HepG2 (cell line): ENCODE measurements around the gene PODN. TPM values are rescaled to one million over a fixed set of nuclear protein-coding genes. Genes with fewer than 3 reads are reported as not detected.

Experiments used
- ADNP ChIP-seq: sonication (generic); formaldehyde crosslinking; IDR thresholded peaks from 2 replicates; pipeline ENCODE4 v1.4.0; 2020; ENCODE audit warnings: missing genetic modification reagents
- BRD4 ChIP-seq: sonication (generic); formaldehyde crosslinking; IDR thresholded peaks from 2 replicates; pipeline ENCODE4 v1.4.0; 2020; ENCODE audit warnings: missing genetic modification reagents
- DPF2 ChIP-seq: sonication (generic); formaldehyde crosslinking; IDR thresholded peaks from 2 replicates; pipeline ENCODE4 v1.4.0; 2020; ENCODE audit warnings: mild to moderate bottlenecking, low read depth, missing genetic modification reagents, borderline replicate concordance
- ELF3 ChIP-seq: IDR thresholded peaks from 2 replicates; pipeline ENCODE4 v1.6.1; 2016; ENCODE audit warnings: missing genetic modification reagents, missing compliant biosample characterization
- FOXA1 ChIP-seq, 2 experiments: fragments of 450-650 bp in 1 of 2; sonication (generic) in 1 of 2; formaldehyde crosslinking in 1 of 2; IDR thresholded peaks; 2 replicates each; pipeline versions ENCODE4 v1.4.0 to v1.6.1; 2016 to 2020; ENCODE audit warnings: missing genetic modification reagents in 1 of 2
- HNF4G ChIP-seq, 2 experiments: sonication (generic) in 1 of 2; formaldehyde crosslinking in 1 of 2; IDR thresholded peaks; 2 replicates each; pipeline versions ENCODE4 v1.4.0 to v1.6.1; 2011 to 2020; ENCODE audit warnings: borderline replicate concordance in 2 of 2, low read depth in 2 of 2, mild to moderate bottlenecking in 2 of 2, low read length in 1 of 2, missing genetic modification reagents in 1 of 2, moderate library complexity in 1 of 2
- KAT8 ChIP-seq: IDR thresholded peaks from 2 replicates; pipeline ENCODE4 v1.6.1; 2016; ENCODE audit warnings: missing genetic modification reagents, missing compliant biosample characterization
- NCOR1 ChIP-seq: fragments of 200-600 bp; sonication (generic); IDR thresholded peaks from 2 replicates; pipeline ENCODE4 v1.7.0; 2017; ENCODE audit warnings: antibody characterized with exemption, low read length, borderline replicate concordance
- NFRKB ChIP-seq: fragments of 450-650 bp; IDR thresholded peaks from 2 replicates; pipeline ENCODE4 v1.6.1; 2017
- NR2F6 ChIP-seq, 2 experiments: IDR thresholded peaks; 2 replicates each; pipeline ENCODE4 v1.6.1; 2016; ENCODE audit warnings: antibody characterized with exemption in 1 of 2, mild to moderate bottlenecking in 1 of 2
- POLR2A ChIP-seq, 2 experiments: IDR thresholded peaks; 2 replicates each; pipeline ENCODE4 v1.6.1; 2011; ENCODE audit warnings: low read depth in 2 of 2, low read length in 2 of 2, mild to moderate bottlenecking in 1 of 2, moderate library complexity in 1 of 2; ENCODE audit not compliant: insufficient read depth in 1 of 2
- RNF2 ChIP-seq: fragments of 450-650 bp; conservative IDR thresholded peaks from 2 replicates; pipeline ENCODE4 v1.6.1; 2016; ENCODE audit warnings: low read depth
- SNAPC2 ChIP-seq: sonication (generic); formaldehyde crosslinking; IDR thresholded peaks from 2 replicates; pipeline ENCODE4 v1.8.1; 2022; ENCODE audit warnings: mild to moderate bottlenecking, missing genetic modification reagents
- YEATS2 ChIP-seq: sonication (generic); formaldehyde crosslinking; IDR thresholded peaks from 2 replicates; pipeline ENCODE4 v1.4.0; 2020; ENCODE audit warnings: missing genetic modification reagents, borderline replicate concordance
- YY1 ChIP-seq: IDR thresholded peaks from 2 replicates; pipeline ENCODE4 v1.6.1; 2011; ENCODE audit warnings: low read length, low read depth, moderate library complexity, mild to moderate bottlenecking; ENCODE audit not compliant: insufficient read depth, insufficient replicate concordance
- ZC3H13 ChIP-seq: sonication (generic); formaldehyde crosslinking; IDR thresholded peaks from 2 replicates; pipeline ENCODE4 v1.8.1; 2023; ENCODE audit warnings: mild to moderate bottlenecking, missing genetic modification reagents, moderate library complexity
- ZNF160 ChIP-seq: sonication (generic); formaldehyde crosslinking; IDR thresholded peaks from 2 replicates; pipeline ENCODE4 v1.8.0; 2022; ENCODE audit warnings: mild to moderate bottlenecking, inconsistent platforms, missing genetic modification reagents
- ZNF543 ChIP-seq: sonication (generic); formaldehyde crosslinking; IDR thresholded peaks from 2 replicates; pipeline ENCODE4 v1.4.0; 2020; ENCODE audit warnings: mild to moderate bottlenecking, missing genetic modification reagents
- ZNF547 ChIP-seq: sonication (generic); formaldehyde crosslinking; IDR thresholded peaks from 2 replicates; pipeline ENCODE4 v1.5.1; 2020; ENCODE audit warnings: mild to moderate bottlenecking, missing genetic modification reagents
- ZNF569 ChIP-seq: sonication (generic); formaldehyde crosslinking; IDR thresholded peaks from 2 replicates; pipeline ENCODE4 v1.5.0; 2020; ENCODE audit warnings: mild to moderate bottlenecking, missing genetic modification reagents, moderate library complexity, borderline replicate concordance
- ZNF644 ChIP-seq: IDR thresholded peaks from 2 replicates; pipeline ENCODE4 v1.6.1; 2016; ENCODE audit warnings: low read depth
- ZNF772 ChIP-seq: sonication (generic); formaldehyde crosslinking; IDR thresholded peaks from 2 replicates; pipeline ENCODE4 v1.5.0; 2020; ENCODE audit warnings: mild to moderate bottlenecking, missing genetic modification reagents
- ZSCAN25 ChIP-seq: sonication (generic); formaldehyde crosslinking; IDR thresholded peaks from 2 replicates; pipeline ENCODE4 v1.8.0; 2022; ENCODE audit warnings: mild to moderate bottlenecking, missing genetic modification reagents
- polyA plus RNA-seq, 8 experiments: library from polyadenylated mRNA; depleted of rRNA in 3 of 8; stranded (reverse) in 7 of 8; unstranded in 1 of 8; fragments of >200 nt; fragmentation: Illumina TruSeq in 4 of 8; extraction: Trizol in 4 of 8; gene quantifications; 2 replicates each; pipeline versions ENCODE4 v1.2.1 to v1.2.3, GENCODE V29; 2011 to 2016; ENCODE audit warnings: low read depth in 4 of 8, missing spikeins in 1 of 8, mixed read lengths in 1 of 8; ENCODE audit not compliant: insufficient read depth in 1 of 8
- total RNA-seq, 5 experiments: library from RNA; depleted of rRNA; stranded (reverse); fragments of >200 nt; fragmentation: Illumina TruSeq; extraction: Trizol; gene quantifications; 2 replicates each; pipeline ENCODE4 v1.2.3, GENCODE V29; 2016; ENCODE audit warnings: low read depth in 1 of 5
- TF ChIP-seq, protein P1 (sequence below): sonication (generic); formaldehyde crosslinking; IDR thresholded peaks from 2 replicates; pipeline ENCODE4 v1.5.0; 2020; ENCODE audit warnings: missing genetic modification reagents, mild to moderate bottlenecking, borderline replicate concordance
- TF ChIP-seq, protein P2 (sequence below): IDR thresholded peaks from 2 replicates; pipeline ENCODE4 v1.6.1; 2016; ENCODE audit warnings: low read depth
- TF ChIP-seq, protein P3 (sequence below): sonication (generic); formaldehyde crosslinking; IDR thresholded peaks from 2 replicates; pipeline ENCODE4 v1.9.0; 2022; ENCODE audit warnings: low read depth, missing genetic modification reagents
- TF ChIP-seq, protein P4 (sequence below): sonication (generic); formaldehyde crosslinking; IDR thresholded peaks from 2 replicates; pipeline ENCODE4 v1.8.0; 2022; ENCODE audit warnings: missing genetic modification reagents, low read depth, mild to moderate bottlenecking, borderline replicate concordance

Gene PODN
- total and polyA plus RNA-seq, 2 of the 13 experiments (the other 11 are each of a cell fraction or from before 2014, with no cell fraction given): 0.13 TPM; not detected in 1

DNA sequence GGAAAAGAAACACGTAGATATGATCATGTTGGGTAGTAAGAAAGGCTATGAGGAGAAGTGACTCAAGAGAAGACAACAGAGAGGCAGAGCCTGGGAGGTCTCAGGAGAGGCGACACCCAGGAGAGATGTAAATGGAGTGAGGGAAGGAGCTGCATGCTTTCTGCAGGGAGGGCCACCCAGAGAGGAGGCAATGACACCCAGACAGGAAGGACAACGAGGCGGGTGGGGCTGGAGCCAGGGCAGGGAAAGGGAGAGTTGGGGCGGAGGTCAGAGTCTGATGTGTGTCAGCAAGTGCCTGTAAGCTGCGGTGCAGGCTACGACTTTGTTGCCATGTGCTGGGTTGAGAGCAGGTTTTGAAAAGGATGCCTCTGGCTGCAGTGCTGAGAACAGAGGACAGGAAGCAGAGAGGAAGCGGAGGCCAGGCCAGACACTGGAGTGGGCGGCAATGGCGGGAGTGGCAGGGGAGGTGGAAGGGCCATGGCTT is 49.1 kb downstream of the PODN start (continued):
- TF ChIP-seq, protein P1, sequence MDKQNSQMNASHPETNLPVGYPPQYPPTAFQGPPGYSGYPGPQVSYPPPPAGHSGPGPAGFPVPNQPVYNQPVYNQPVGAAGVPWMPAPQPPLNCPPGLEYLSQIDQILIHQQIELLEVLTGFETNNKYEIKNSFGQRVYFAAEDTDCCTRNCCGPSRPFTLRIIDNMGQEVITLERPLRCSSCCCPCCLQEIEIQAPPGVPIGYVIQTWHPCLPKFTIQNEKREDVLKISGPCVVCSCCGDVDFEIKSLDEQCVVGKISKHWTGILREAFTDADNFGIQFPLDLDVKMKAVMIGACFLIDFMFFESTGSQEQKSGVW (CRISPR knock-in tag): no peak
- no peak for TF ChIP-seq ZNF547 (CRISPR knock-in tag)
- TF ChIP-seq, protein P2, sequence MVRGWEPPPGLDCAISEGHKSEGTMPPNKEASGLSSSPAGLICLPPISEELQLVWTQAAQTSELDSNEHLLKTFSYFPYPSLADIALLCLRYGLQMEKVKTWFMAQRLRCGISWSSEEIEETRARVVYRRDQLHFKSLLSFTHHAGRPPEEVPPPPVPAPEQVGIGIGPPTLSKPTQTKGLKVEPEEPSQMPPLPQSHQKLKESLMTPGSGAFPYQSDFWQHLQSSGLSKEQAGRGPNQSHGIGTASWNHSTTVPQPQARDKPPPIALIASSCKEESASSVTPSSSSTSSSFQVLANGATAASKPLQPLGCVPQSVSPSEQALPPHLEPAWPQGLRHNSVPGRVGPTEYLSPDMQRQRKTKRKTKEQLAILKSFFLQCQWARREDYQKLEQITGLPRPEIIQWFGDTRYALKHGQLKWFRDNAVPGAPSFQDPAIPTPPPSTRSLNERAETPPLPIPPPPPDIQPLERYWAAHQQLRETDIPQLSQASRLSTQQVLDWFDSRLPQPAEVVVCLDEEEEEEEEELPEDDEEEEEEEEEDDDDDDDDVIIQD (CRISPR knock-in tag): peak; percentile 64; the same call in 1 of the 2 replicates
- peak; percentile 65 for TF ChIP-seq YY1
- TF ChIP-seq BRD4 (CRISPR knock-in tag): no peak
- TF ChIP-seq POLR2A (IDR thresholded peaks at IDR 0.05; ENCODE audit: insufficient read depth in 1 of 2, low read depth in 2 of 2, low read length in 2 of 2): peak in 1 of 2 experiments; percentile 46; a peak in 1 of 4 replicates
- no peak for TF ChIP-seq ADNP (CRISPR knock-in tag)
- TF ChIP-seq, protein P3, sequence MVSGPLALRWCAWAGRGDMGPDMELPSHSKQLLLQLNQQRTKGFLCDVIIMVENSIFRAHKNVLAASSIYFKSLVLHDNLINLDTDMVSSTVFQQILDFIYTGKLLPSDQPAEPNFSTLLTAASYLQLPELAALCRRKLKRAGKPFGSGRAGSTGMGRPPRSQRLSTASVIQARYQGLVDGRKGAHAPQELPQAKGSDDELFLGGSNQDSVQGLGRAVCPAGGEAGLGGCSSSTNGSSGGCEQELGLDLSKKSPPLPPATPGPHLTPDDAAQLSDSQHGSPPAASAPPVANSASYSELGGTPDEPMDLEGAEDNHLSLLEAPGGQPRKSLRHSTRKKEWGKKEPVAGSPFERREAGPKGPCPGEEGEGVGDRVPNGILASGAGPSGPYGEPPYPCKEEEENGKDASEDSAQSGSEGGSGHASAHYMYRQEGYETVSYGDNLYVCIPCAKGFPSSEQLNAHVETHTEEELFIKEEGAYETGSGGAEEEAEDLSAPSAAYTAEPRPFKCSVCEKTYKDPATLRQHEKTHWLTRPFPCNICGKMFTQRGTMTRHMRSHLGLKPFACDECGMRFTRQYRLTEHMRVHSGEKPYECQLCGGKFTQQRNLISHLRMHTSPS (CRISPR knock-in tag): peak; percentile 81
- TF ChIP-seq ZNF543 (CRISPR knock-in tag): no peak
- 0 out of 2 replicates have a peak, but pooled peaks have one; percentile 24 for TF ChIP-seq SNAPC2 (CRISPR knock-in tag)
- TF ChIP-seq KAT8: 0 out of 2 replicates have a peak, but pooled peaks have one; percentile 40
- TF ChIP-seq NCOR1: no peak
- 0 out of 2 replicates have a peak, but pooled peaks have one; percentile 62 for TF ChIP-seq ZC3H13 (CRISPR knock-in tag)
- no peak for TF ChIP-seq NR2F6 (IDR thresholded peaks at IDR 0.05)
- peak; percentile 83 for TF ChIP-seq NR2F6 (CRISPR knock-in tag; IDR thresholded peaks at IDR 0.05)
- TF ChIP-seq ELF3 (CRISPR knock-in tag): peak; percentile 77; the same call in 1 of the 2 replicates
- no peak for TF ChIP-seq ZNF772 (CRISPR knock-in tag)
- TF ChIP-seq RNF2: no peak
- TF ChIP-seq NFRKB: no peak
- TF ChIP-seq ZSCAN25 (CRISPR knock-in tag): peak; percentile 93
- peak; percentile 63; the same call in 1 of the 2 replicates for TF ChIP-seq YEATS2
- TF ChIP-seq HNF4G (IDR thresholded peaks at IDR 0.05; ENCODE audit: borderline replicate concordance, low read depth, low read length): peak; percentile 61; the same call in 1 of the 2 replicates
- peak; percentile 78; the same call in 1 of the 2 replicates for TF ChIP-seq HNF4G (CRISPR knock-in tag; IDR thresholded peaks at IDR 0.05; ENCODE audit: borderline replicate concordance, low read depth)
- TF ChIP-seq ZNF644 (CRISPR knock-in tag): 0 out of 2 replicates have a peak, but pooled peaks have one; percentile 27
- peak; percentile 23; the same call in 1 of the 2 replicates for TF ChIP-seq DPF2 (CRISPR knock-in tag)
- TF ChIP-seq, protein P4, sequence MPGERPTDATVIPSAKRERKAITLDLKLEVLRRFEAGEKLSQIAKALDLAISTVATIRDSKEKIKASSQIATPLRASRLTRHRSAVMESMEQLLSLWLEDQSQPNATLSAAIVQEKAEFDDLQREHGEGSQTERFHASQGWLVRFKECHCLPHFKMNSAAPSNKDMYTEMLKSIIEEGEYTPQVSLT (CRISPR knock-in tag): no peak
- no peak for TF ChIP-seq ZNF160 (CRISPR knock-in tag)
- TF ChIP-seq ZNF569 (CRISPR knock-in tag): no peak
- no peak for TF ChIP-seq FOXA1 (IDR thresholded peaks at IDR 0.05)
- TF ChIP-seq FOXA1 (CRISPR knock-in tag; IDR thresholded peaks at IDR 0.05): 0 out of 2 replicates have a peak, but pooled peaks have one; percentile 10
